IMR-90 (cell line): Measurements from ENCODE around the gene DDX24. TPM values are rescaled to one million over a fixed set of nuclear protein-coding genes. Genes with fewer than 3 reads are reported as not detected.

Experiments used
- ATAC-seq: fragments of 200-7000 bp; cut with Tn5 transposase; 2 replicates; pipeline ENCODE4 v1.9.1; 2020; ENCODE audit warnings: low read depth, mild to moderate bottlenecking, moderate library complexity
- BruUV-seq: library from RNA; stranded (reverse); fragments of 400-500 nt; replicated peaks from 2 replicates; lab custom pipeline; 2021; lab: Mats Ljungman, UMichigan
- CTCF ChIA-PET: fragments of 300-600 bp; formaldehyde crosslinking; extraction: SDS; loops from one replicate; lab custom pipeline; 2021; ENCODE audit warnings: antibody characterized with exemption; lab: Yijun Ruan, JAX
- POLR2A ChIA-PET: fragments of 300-600 bp; sonication (Branson Sonifier 250); formaldehyde crosslinking; loops from one replicate; lab custom pipeline; 2022; ENCODE audit warnings: antibody characterized with exemption; ENCODE audit not compliant: unreplicated experiment; lab: Charles Lee
- DNase-seq: peaks from one replicate; pipeline ENCODE4 v3.0.0; 2013
- H2AFZ ChIP-seq: replicated peaks from 2 replicates; pipeline ENCODE3; 2013; ENCODE audit warnings: low read length, mild to moderate bottlenecking; ENCODE audit not compliant: poor library complexity
- H2AK5ac ChIP-seq: 2 replicates; pipeline ENCODE4 v1.6.1; 2013; ENCODE audit warnings: low read depth, low read length, inconsistent platforms
- H2AK9ac ChIP-seq: replicated peaks from 2 replicates; pipeline ENCODE3; 2013; ENCODE audit warnings: mild to moderate bottlenecking, low read depth, low read length, moderate library complexity; ENCODE audit not compliant: poor library complexity
- H2BK120ac ChIP-seq: 2 replicates; pipeline ENCODE4 v1.6.1; 2013; ENCODE audit warnings: low read depth, low read length, inconsistent platforms
- H2BK15ac ChIP-seq: 3 replicates; pipeline ENCODE4 v1.6.1; 2013; ENCODE audit warnings: low read depth, low read length, inconsistent platforms
- H2BK20ac ChIP-seq: 2 replicates; pipeline ENCODE4 v1.6.1; 2013; ENCODE audit warnings: low read depth, mild to moderate bottlenecking, inconsistent platforms, low read length, moderate library complexity
- H2BK5ac ChIP-seq: 2 replicates; pipeline ENCODE4 v1.6.1; 2013; ENCODE audit warnings: mild to moderate bottlenecking, low read depth, low read length, inconsistent platforms; ENCODE audit not compliant: poor library complexity, severe bottlenecking
- H3K14ac ChIP-seq: replicated peaks from 2 replicates; pipeline ENCODE4 v1.6.1; 2013; ENCODE audit warnings: low read depth, low read length, inconsistent platforms
- H3K18ac ChIP-seq: 2 replicates; pipeline ENCODE4 v1.6.1; 2013; ENCODE audit warnings: low read depth, low read length, control low read depth
- H3K23ac ChIP-seq: 2 replicates; pipeline ENCODE4 v1.6.1; 2013; ENCODE audit warnings: low read depth, low read length, inconsistent platforms
- H3K27ac ChIP-seq: 2 replicates; pipeline ENCODE4 v1.5.1; 2013; ENCODE audit warnings: mild to moderate bottlenecking, control low read depth, low read length; ENCODE audit not compliant: insufficient read depth
- H3K27me3 ChIP-seq: 2 replicates; pipeline ENCODE4 v1.6.1; 2013; ENCODE audit warnings: low read length; ENCODE audit not compliant: control insufficient read depth, insufficient read depth
- H3K36me3 ChIP-seq: 2 replicates; pipeline ENCODE4 v1.6.1; 2013; ENCODE audit warnings: low read length, mixed read lengths; ENCODE audit not compliant: control insufficient read depth, insufficient read depth
- H3K4ac ChIP-seq: 2 replicates; pipeline ENCODE4 v1.6.1; 2013; ENCODE audit warnings: low read depth, low read length, inconsistent platforms
- H3K4me1 ChIP-seq: 2 replicates; pipeline ENCODE4 v1.6.1; 2013; ENCODE audit warnings: low read length, mixed read lengths; ENCODE audit not compliant: control insufficient read depth, insufficient read depth
- H3K4me2 ChIP-seq: 2 replicates; pipeline ENCODE4 v1.6.1; 2013; ENCODE audit warnings: low read depth, mild to moderate bottlenecking, control low read depth, low read length, moderate library complexity
- H3K4me3 ChIP-seq: 2 replicates; pipeline ENCODE4 v1.5.1; 2013; ENCODE audit warnings: low read depth, mild to moderate bottlenecking, control low read depth, low read length, moderate library complexity; ENCODE audit not compliant: insufficient read depth
- H3K56ac ChIP-seq: 2 replicates; pipeline ENCODE4 v1.6.1; 2013; ENCODE audit warnings: low read length, inconsistent platforms; ENCODE audit not compliant: insufficient read depth; ENCODE audit errors: extremely low read depth
- H3K79me1 ChIP-seq, 2 experiments: 2 replicates each; pipeline ENCODE4 v1.6.1; 2013; ENCODE audit warnings: low read length in 2 of 2, inconsistent platforms in 1 of 2, low read depth in 1 of 2
- H3K9ac ChIP-seq: 2 replicates; pipeline ENCODE4 v1.6.1; 2013; ENCODE audit warnings: low read depth, low read length, control low read depth
- H3K9me1 ChIP-seq: 2 replicates; pipeline ENCODE4 v1.6.1; 2013; ENCODE audit warnings: low read length, inconsistent platforms; ENCODE audit not compliant: insufficient read depth
- H3K9me3 ChIP-seq: 2 replicates; pipeline ENCODE4 v1.6.1; 2013; ENCODE audit warnings: low read length; ENCODE audit not compliant: control insufficient read depth, insufficient read depth
- H4K20me1 ChIP-seq: 2 replicates; pipeline ENCODE4 v1.6.1; 2013; ENCODE audit warnings: low read length, inconsistent platforms; ENCODE audit not compliant: insufficient read depth
- H4K5ac ChIP-seq: 2 replicates; pipeline ENCODE4 v1.6.1; 2013; ENCODE audit warnings: mild to moderate bottlenecking, low read depth, low read length, control low read depth
- H4K8ac ChIP-seq, 2 experiments: 2 replicates each; pipeline ENCODE4 v1.6.1; 2013; ENCODE audit warnings: low read depth in 2 of 2, low read length in 2 of 2, control low read depth in 1 of 2, inconsistent platforms in 1 of 2
- H4K91ac ChIP-seq: 2 replicates; pipeline ENCODE4 v1.6.1; 2013; ENCODE audit warnings: low read depth, low read length, inconsistent platforms; ENCODE audit not compliant: insufficient read depth
- BHLHE40 ChIP-seq: fragments of 150-350 bp; IDR thresholded peaks from 2 replicates; pipeline ENCODE4 v1.6.1; 2016; ENCODE audit warnings: mild to moderate bottlenecking, low read depth, low read length
- CHD1 ChIP-seq: IDR thresholded peaks from 2 replicates; pipeline ENCODE4 v1.6.1; 2012; ENCODE audit warnings: low read depth, low read length, improper control_type of control experiment
- FOS ChIP-seq: fragments of 150-350 bp; IDR thresholded peaks from 2 replicates; pipeline ENCODE4 v1.6.1; 2016; ENCODE audit warnings: low read depth, low read length
- RAD21 ChIP-seq: IDR thresholded peaks from 2 replicates; pipeline ENCODE4 v1.6.1; 2012; ENCODE audit warnings: low read length, improper control_type of control experiment
- RCOR1 ChIP-seq: IDR thresholded peaks from 2 replicates; pipeline ENCODE4 v1.6.1; 2012; ENCODE audit warnings: mild to moderate bottlenecking, low read length, improper control_type of control experiment; ENCODE audit not compliant: insufficient replicate concordance
- WGBS, 2 experiments: methylation state at CpG; one replicate each; pipeline versions ENCODE4 v1.1.5 to v1.1.7; 2013; ENCODE audit warnings: missing lambda C conversion rate in 2 of 2; ENCODE audit not compliant: insufficient read length in 1 of 2; ENCODE audit errors: extremely low coverage in 2 of 2; 5-methylcytosine and 5-hydroxymethylcytosine counted together
- dilution Hi-C: fragments of 300-500 bp; cut with HindIII; formaldehyde crosslinking; loops from one replicate; pipeline ENCODE4 v1.14.3; 2018; ENCODE audit warnings: low sequenced_read_pairs; ENCODE audit not compliant: unreplicated experiment
- in situ Hi-C: fragments of 300-500 bp; cut with MboI; formaldehyde crosslinking; loops from 3 replicates; pipeline ENCODE4 v1.14.3; 2019; ENCODE audit warnings: low sequenced_read_pairs, inconsistent platforms, mixed read lengths
- intact Hi-C: fragments of 100-400 bp; cut with micrococcal nuclease; formaldehyde crosslinking; loops from 2 replicates; pipeline ENCODE4 v1.10.0; 2022
- polyA plus RNA-seq, 3 experiments: library from polyadenylated mRNA; depleted of rRNA; stranded (reverse); fragments of >200 nt; gene quantifications; 2 replicates each; pipeline ENCODE4 v1.2.3, GENCODE V29; 2012; ENCODE audit warnings: low replicate concordance in 1 of 3
- total RNA-seq: library from RNA; depleted of rRNA; stranded (reverse); fragments of >200 nt; gene quantifications from 2 replicates; pipeline ENCODE4 v1.2.3, GENCODE V29; 2012

Gene DDX24
- total and polyA plus RNA-seq, 2 of the 4 experiments (the other 2 are of a cell fraction) = 134 to 155 TPM

- no peak overlapping the region for H2AK9ac ChIP-seq
- POLR2A ChIA-PET = no interaction called here
- CTCF ChIA-PET = no interaction called here
- no peak overlapping the region for H3K18ac ChIP-seq
- no peaks in the 10 kb centered on the region for H3K9me1 ChIP-seq
- H3K4me1 ChIP-seq = peaks cover 9% of the 10 kb centered on the region
- no peaks in the 10 kb centered on the region for H3K9me3 ChIP-seq
- no peak overlapping the region for H2AFZ ChIP-seq
- H3K4me2 ChIP-seq = no peak overlapping the region
- H3K36me3 ChIP-seq = peaks cover 4% of the 10 kb centered on the region; the same call in 1 of the 2 replicates
- BruUV-seq = no TSS peak
- H3K79me1 ChIP-seq = no peaks in the 10 kb centered on the region; a peak in 1 of 4 replicates
- dilution Hi-C loops (no loop called here), intact Hi-C loops (no loop called here), in situ Hi-C loops (loop anchor here (5.0 kb wide), 1 partner anchor 98 kb away; no protein-coding TSS in a partner anchor)
- no peak overlapping the region for H2BK120ac ChIP-seq
- H2AK5ac ChIP-seq = no peak overlapping the region
- DNase-seq = no peak
- H2BK15ac ChIP-seq = no peak overlapping the region
- H3K4me3 ChIP-seq = no peak overlapping the region
- H3K14ac ChIP-seq = no peak overlapping the region
- no peak overlapping the region for H4K91ac ChIP-seq
- H3K4ac ChIP-seq = no peak overlapping the region
- H2BK20ac ChIP-seq = no peak overlapping the region
- no peak overlapping the region for H4K5ac ChIP-seq
- no peak overlapping the region for H3K9ac ChIP-seq
- ATAC-seq = no peak
- H3K56ac ChIP-seq = no peak overlapping the region
- no peaks in the 10 kb centered on the region; the same call in none of the 2 replicates for H4K20me1 ChIP-seq
- no peak overlapping the region for H3K27ac ChIP-seq
- TF ChIP-seq RCOR1 = no peak
- TF ChIP-seq CHD1 = no peak
- TF ChIP-seq RAD21 = no peak
- TF ChIP-seq BHLHE40 = no peak
- no peak for TF ChIP-seq FOS
- H3K27me3 ChIP-seq = no peaks in the 10 kb centered on the region
- H3K23ac ChIP-seq = no peak overlapping the region
- 93% methylated on average over 6 of the region's 11 CpGs; no CpG with 5 or more reads in 1 of the 2 experiments for WGBS, 2 experiments
- H4K8ac ChIP-seq = no peak overlapping the region
- no peak overlapping the region for H2BK5ac ChIP-seq
These were observed 41.9 kb downstream of the DDX24 start for GRCh38 chr14:94038921-94039629.
